HG02938 (cell line): ENCODE measurements around the gene PGAP2.
"Not testable (repeated sequence)": the region's sequence is repeated elsewhere in the genome, so short reads cannot be mapped to it uniquely, and the experiment has no call there.

Source experiments
- ATAC-seq: cut with Tn5 transposase; IDR thresholded peaks from one replicate; pipeline ENCODE4 v1.9.1; 2021; ENCODE audit warnings: mild to moderate bottlenecking, moderate library complexity; ENCODE audit not compliant: unreplicated experiment

PGAP2 gene

GRCh38 chr11:3803726-3804495 lies 4.4 kb upstream of the PGAP2 start:
- ATAC-seq: no peak

DNA sequence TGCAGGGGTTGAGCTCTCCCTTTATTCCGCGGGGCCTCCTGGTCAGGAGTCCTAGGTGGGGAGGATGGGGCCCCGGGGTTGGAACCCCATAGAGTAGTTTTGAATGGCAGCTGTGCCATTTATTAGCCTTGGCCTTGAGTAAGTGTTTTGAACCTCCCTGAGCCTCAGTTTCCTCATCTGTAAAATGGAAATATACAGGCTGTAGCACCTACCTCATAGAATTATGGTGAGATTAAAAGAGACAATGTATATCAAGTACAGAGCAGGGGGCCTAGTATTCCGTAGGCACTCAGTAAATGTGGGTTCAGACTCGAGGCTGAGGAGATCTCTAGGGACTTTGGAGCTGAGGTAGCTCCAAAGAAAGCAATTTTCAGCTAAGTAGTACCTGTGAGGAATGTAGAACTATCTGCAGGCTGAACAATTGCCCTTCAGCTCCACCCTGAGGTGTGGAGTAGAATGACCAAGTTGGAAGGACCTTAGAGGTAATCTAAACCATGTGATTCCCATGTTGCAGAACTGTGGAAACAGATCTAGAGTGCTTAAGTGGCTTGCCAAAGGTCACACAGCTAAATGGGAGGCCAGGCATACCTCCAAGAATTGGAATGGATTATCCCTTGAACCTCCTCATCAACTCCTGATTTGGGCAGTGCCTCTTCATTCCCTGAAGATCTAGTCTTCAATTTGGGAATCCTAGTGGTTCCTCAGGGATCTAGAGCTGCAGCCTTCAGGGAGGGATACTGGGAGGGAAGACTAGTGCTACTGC lies 682 bp downstream of the PGAP2 start:
- peak; percentile 80 for ATAC-seq

- ATAC-seq: no peak
Observed at GRCh38 chr11:3809624-3809928, 1.2 kb downstream of the PGAP2 start.

GRCh38 chr11:3810446-3810845 lies 2.1 kb downstream of the PGAP2 start:
- ATAC-seq: no peak

DNA sequence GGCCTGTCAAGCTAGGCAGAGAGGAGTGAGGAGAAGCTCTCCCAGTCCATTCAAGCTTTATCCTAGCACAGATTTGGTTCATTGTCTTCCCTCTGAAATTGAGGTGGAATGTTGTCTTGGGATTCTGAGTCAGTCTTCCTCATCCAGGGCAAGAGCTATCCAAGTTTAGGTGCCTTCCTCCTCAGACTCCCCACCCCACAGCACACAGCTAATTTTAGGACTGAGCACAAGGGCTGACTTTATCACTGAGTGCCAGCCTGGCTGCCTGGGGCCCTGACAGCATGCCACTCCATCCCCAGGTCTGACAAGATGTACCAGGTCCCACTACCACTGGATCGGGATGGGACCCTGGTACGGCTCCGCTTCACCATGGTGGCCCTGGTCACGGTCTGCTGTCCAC lies 2.6 kb downstream of the PGAP2 start:
- no peak for ATAC-seq

DNA sequence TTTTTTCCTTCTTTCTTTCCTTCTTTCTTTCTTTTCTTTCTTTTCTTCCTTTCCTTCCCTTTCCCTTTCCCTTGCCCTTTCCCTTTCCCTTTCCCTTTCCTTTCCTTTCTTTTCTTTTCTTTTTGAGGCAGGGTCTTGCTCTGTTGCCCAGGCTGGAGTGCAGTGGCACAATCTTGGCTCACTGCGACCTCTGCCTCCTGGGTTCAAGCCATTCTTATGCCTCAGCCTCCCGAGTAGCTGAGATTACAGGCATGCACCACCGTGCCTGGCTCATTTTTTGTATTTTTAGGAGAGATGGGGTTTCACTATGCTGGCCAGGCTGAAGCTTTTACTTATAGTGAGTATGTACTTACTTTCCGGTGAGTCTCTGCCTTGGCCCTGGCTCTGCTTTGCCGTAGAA lies 6.5 kb downstream of the PGAP2 start:
- ATAC-seq: not testable (repeated sequence)

DNA sequence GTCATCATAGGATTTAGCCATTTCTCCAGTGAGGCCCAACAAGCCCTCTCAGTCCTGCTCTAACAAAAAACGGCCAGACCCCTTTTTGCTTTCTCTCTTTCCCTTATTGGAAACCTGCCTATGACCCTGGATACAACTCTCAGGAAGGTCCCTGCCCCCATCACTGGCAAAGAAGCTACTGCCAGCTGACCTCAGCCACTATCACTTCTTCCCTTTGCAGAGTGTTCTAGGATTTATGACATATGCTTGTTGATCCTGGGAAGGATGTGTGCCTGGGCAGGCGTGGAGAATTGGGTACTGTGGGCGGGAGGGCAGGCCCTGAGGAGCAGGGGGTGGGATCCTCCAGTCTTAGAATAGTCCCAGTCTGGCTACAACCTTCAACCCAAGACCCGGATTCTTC lies 7.5 kb downstream of the PGAP2 start:
- no peak for ATAC-seq

- no peak for ATAC-seq
Observed at GRCh38 chr11:3816673-3817072, 8.3 kb downstream of the PGAP2 start.

DNA sequence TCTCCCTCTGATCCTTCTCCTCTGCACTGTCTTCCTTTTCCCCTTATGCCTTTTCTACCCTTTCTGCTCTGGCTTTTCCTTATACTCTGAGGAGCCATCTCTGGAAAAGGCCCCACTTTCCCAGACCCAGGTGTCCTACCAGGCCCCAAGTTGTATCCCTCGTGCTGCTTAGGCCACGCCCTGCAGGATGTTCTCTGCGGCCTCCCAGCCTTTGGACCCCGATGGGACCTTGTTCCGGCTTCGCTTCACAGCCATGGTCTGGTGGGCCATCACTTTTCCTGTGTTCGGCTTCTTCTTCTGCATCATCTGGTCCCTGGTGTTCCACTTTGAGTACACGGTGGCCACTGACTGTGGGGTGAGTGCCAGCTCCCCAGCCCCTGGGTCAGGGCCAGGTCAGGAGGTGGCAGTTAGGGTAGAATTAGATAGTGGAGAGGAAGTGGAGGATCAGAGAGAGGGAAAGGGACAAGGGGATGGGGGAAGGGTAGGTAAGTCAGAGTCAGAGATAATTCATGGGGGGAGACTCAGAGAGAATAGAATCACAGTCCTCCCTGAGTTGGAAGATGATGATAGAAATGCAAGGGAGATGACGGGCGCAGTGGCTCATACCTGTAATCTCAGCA lies 8.9 kb downstream of the PGAP2 start:
- no peak for ATAC-seq

- no peak for ATAC-seq
Observed at GRCh38 chr11:3820971-3821370, 12.6 kb downstream of the PGAP2 start.

DNA sequence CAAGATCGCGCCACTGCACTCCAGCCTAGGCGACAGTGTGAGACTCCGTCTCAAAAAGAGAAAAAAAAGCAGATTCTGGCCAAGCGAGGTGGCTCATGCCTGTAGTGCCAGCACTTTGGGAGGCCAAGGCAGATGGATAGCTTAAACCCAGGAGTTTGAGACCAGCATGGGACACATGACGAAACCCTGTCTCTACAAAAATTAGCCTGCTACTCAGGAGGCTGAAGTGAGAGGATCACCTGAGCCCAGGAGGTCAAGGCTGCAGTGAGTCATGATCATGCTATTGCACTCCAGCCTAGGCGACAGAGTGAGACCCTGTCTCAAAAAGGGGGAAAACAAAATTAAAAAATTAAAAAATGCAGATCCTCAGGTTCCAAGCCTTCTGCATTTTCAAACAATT lies 14.0 kb downstream of the PGAP2 start:
- ATAC-seq: no peak

DNA sequence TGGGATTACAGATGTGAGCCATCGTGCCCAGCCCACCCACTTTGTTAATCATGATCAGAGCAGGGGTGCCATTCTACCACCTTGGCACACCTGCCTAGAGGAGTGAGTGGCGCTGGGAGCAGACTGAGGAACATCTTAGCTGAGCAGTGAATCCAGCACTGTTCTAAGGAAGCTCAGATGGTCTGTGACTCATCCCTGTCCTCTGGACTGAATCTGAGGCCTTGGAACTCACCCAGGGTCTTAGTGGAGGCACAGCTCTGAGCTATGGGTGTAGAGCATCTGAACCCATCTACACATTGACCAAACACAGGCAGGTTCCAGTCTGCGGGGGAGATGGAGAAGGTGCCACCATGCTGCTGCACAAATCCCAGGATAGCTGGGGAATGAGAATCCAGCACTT lies 14.9 kb downstream of the PGAP2 start:
- no peak for ATAC-seq

DNA sequence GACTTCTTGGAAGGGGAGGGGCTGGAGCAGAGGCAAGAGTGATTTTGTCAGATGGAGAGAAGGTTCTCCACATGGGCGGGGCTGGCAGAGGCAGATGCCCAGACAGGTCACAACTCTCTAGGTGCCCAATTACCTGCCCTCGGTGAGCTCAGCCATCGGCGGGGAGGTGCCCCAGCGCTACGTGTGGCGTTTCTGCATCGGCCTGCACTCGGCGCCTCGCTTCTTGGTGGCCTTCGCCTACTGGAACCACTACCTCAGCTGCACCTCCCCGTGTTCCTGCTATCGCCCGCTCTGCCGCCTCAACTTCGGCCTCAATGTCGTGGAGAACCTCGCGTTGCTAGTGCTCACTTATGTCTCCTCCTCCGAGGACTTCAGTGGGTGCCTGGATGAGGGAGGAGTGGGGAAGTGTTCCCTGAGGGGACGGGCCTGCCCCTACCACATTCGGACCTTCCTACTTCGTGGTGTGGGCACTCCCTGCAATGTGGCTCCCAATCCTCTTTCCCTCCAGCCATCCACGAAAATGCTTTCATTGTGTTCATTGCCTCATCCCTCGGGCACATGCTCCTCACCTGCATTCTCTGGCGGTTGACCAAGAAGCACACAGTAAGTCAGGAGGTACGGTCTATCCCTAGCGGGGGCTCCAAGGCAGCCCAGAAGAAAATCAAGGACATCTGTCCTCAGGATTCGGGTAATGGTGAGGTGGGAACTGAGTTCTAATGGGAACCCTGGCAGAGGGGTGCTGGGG lies 15.6 kb downstream of the PGAP2 start:
- ATAC-seq: no peak

GRCh38 chr11:3824714-3825472 lies 16.5 kb downstream of the PGAP2 start:
- peak; percentile 74 for ATAC-seq

- ATAC-seq: no peak
Observed at GRCh38 chr11:3825473-3826154, 17.3 kb downstream of the PGAP2 start.

- no peak for ATAC-seq
Observed at GRCh38 chr11:3826721-3827120, 18.4 kb downstream of the PGAP2 start.

GRCh38 chr11:3827434-3828186 lies 19.2 kb downstream of the PGAP2 start:
- no peak for ATAC-seq

DNA sequence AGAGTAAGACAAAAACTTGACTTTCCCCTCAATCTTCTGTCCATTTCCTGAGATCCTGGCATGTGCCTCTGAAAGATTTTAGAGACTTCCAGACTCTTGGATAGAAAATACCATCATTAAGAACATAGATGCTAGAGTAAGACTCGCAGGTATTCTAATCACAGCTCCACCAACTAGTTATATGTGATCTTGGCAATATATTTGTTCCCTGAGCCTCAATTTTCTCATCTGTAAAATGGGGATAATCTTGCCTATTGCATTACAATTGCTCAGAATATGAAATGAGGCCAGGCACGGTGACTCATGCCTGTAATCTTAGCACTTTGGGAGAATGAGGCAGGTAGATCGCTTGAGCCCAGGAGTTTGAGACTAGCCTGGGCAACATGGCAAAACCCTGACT lies 21.7 kb downstream of the PGAP2 start:
- ATAC-seq: no peak

DNA sequence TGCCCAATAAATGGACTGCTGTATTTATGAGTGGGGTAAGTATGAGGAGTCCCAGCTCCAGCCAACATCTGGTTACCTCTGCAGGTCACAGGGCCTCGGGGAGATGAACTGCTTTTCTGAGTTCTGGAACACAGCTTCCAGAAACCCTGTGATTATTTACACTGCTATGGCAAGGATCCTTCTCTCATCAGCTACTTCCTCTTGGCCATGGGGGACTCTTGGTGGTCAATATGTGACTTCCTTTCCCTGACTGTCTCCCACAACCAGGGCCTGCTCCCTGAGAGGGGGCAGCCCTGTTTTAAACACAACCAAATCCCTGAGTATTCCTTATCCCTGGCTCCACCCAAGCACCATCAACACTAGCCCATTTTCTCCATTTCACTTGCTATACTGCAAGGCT lies 22.4 kb downstream of the PGAP2 start:
- ATAC-seq: no peak
